Activated naive CD8-positive, alpha-beta T cell (primary cell): Measurements from ENCODE around the gene AZU1.
A peak's percentile ranks its signal among the peaks of the same experiment; 100 is the strongest.
"Not testable (repeated sequence)": the region's sequence is repeated elsewhere in the genome, so short reads cannot be mapped to it uniquely, and the experiment has no call there.

Experiments
- H3K27ac Mint-ChIP-seq: one replicate; pipeline ENCODE4 v1.8.0; 2021; ENCODE audit warnings: mixed read lengths
- H3K27me3 Mint-ChIP-seq: one replicate; pipeline ENCODE4 v1.8.0; 2021; ENCODE audit warnings: mixed read lengths
- H3K36me3 Mint-ChIP-seq: one replicate; pipeline ENCODE4 v1.8.0; 2021; ENCODE audit warnings: mixed read lengths
- H3K4me1 Mint-ChIP-seq: one replicate; pipeline ENCODE4 v1.8.0; 2021; ENCODE audit warnings: low read depth, mixed read lengths
- H3K4me3 Mint-ChIP-seq: one replicate; pipeline ENCODE4 v1.8.0; 2021; ENCODE audit warnings: mild to moderate bottlenecking, mixed read lengths
- H3K9me3 Mint-ChIP-seq: one replicate; pipeline ENCODE4 v1.8.0; 2021; ENCODE audit warnings: low read depth, mixed read lengths

Gene AZU1

GRCh38 chr19:812049-812746 lies 15.4 kb upstream of the AZU1 start:
- Mint-ChIP-seq H3K4me3 (no peak overlapping the region), H3K27ac (no peak overlapping the region), H3K4me1 (peaks cover 8% of the 10 kb centered on the region), H3K9me3 (no peaks in the 10 kb centered on the region), H3K27me3 (no peaks in the 10 kb centered on the region), H3K36me3 (peaks cover 9% of the 10 kb centered on the region)

GRCh38 chr19:812747-813218 lies 14.9 kb upstream of the AZU1 start:
- H3K4me3 Mint-ChIP-seq: no peak overlapping the region
- no peaks in the 10 kb centered on the region for H3K9me3 Mint-ChIP-seq
- H3K27ac Mint-ChIP-seq: no peak overlapping the region
- H3K36me3 Mint-ChIP-seq: peaks cover 6% of the 10 kb centered on the region
- no peaks in the 10 kb centered on the region for H3K27me3 Mint-ChIP-seq
- peaks cover 2% of the 10 kb centered on the region for H3K4me1 Mint-ChIP-seq

DNA sequence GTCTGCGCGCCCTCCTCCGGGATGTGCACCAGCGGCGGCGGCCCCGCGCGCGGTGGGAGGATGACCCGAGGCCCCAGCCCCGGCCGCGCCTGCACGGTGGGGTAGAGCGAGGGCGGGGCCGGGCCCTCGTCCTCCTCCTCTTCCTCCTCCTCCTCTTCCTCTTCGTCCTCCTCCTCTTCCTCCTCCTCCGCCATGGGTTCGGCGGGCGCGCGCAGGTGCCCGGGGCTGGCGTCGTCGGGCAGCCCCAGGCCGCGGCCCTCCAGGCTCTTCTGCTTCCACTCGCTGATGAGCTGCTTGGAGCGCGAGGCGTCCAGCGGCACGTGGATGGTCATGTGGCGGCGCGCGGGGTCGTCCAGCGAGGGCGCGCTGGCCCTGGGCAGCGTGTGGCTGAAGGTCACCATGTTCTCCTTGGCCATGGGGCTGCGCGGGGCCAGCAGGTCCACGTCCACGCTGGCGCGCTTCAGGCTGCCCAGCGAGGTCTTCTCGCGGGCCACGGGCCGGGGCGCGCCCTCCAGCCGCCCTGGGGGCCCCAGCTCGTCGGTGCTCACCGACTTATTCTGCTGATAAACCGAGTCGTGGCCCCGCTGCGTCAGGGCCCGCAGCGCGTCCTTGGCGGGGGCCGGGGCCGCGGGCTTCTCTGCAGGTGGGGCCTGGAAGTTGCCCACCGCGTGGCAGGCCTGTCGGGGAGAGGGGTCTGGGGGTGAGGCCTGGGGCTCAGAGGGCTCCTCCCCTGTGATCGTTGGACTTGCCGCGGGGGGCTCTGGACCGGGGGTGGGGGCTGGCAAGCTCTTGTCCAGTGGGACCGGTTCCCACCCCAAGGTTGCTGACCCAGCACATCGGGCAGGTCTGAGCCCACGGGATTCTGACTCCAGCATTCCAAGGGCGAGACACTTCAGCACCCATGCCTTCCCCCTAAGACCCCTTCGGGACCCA lies 14.2 kb upstream of the AZU1 start:
- peaks cover 6% of the 10 kb centered on the region for H3K36me3 Mint-ChIP-seq

GRCh38 chr19:814152-815078 lies 13.2 kb upstream of the AZU1 start:
- Mint-ChIP-seq H3K9me3 (no peaks in the 10 kb centered on the region), H3K27ac (peak overlapping the region; percentile 29), H3K4me1 (no peaks in the 10 kb centered on the region), H3K27me3 (no peaks in the 10 kb centered on the region), H3K36me3 (peaks cover 6% of the 10 kb centered on the region), H3K4me3 (peak overlapping the region; percentile 44)

More for the DNA sequence above, 14.2 kb upstream of the AZU1 start:
- Mint-ChIP-seq H3K27ac (no peak overlapping the region), H3K9me3 (no peaks in the 10 kb centered on the region), H3K27me3 (no peaks in the 10 kb centered on the region), H3K4me3 (no peak overlapping the region), H3K4me1 (no peaks in the 10 kb centered on the region)

GRCh38 chr19:815079-815774 lies 12.4 kb upstream of the AZU1 start:
- Mint-ChIP-seq H3K4me3 (no peak overlapping the region), H3K27ac (peak overlapping the region; percentile 29), H3K27me3 (no peaks in the 10 kb centered on the region), H3K9me3 (no peaks in the 10 kb centered on the region), H3K4me1 (no peaks in the 10 kb centered on the region), H3K36me3 (peaks cover 6% of the 10 kb centered on the region)

- Mint-ChIP-seq H3K9me3 (no peaks in the 10 kb centered on the region), H3K36me3 (peaks cover 6% of the 10 kb centered on the region), H3K4me1 (no peaks in the 10 kb centered on the region), H3K27ac (peak overlapping the region; percentile 86), H3K27me3 (no peaks in the 10 kb centered on the region), H3K4me3 (no peak overlapping the region)
Measured at GRCh38 chr19:815775-816499, 11.7 kb upstream of the AZU1 start.

GRCh38 chr19:816500-816857 lies 11.2 kb upstream of the AZU1 start:
- peak overlapping the region; percentile 43 for H3K27ac Mint-ChIP-seq
- peaks cover 6% of the 10 kb centered on the region for H3K36me3 Mint-ChIP-seq
- no peaks in the 10 kb centered on the region for H3K27me3 Mint-ChIP-seq
- H3K4me3 Mint-ChIP-seq: no peak overlapping the region
- H3K9me3 Mint-ChIP-seq: no peaks in the 10 kb centered on the region
- H3K4me1 Mint-ChIP-seq: no peaks in the 10 kb centered on the region

DNA sequence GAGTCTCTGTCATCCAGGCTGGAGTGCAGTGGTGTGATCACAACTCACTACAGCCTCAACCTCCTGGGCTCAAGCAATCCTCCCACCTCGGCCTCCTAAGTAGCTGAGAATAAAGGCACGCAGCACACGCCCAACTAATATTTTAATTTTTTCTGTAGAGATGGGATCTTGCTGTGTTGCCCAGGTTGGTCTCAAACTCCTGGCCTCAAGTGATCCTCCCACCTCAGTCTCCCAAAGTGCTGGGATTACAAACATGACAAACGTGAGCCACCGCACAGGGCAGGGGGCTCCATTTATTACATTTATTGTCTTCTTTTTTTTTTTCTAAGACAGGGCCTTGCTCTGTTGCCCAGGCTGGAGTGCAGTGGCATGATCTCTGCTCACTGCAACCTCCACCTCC lies 7.4 kb upstream of the AZU1 start:
- not testable (repeated sequence) for H3K4me3 Mint-ChIP-seq

DNA sequence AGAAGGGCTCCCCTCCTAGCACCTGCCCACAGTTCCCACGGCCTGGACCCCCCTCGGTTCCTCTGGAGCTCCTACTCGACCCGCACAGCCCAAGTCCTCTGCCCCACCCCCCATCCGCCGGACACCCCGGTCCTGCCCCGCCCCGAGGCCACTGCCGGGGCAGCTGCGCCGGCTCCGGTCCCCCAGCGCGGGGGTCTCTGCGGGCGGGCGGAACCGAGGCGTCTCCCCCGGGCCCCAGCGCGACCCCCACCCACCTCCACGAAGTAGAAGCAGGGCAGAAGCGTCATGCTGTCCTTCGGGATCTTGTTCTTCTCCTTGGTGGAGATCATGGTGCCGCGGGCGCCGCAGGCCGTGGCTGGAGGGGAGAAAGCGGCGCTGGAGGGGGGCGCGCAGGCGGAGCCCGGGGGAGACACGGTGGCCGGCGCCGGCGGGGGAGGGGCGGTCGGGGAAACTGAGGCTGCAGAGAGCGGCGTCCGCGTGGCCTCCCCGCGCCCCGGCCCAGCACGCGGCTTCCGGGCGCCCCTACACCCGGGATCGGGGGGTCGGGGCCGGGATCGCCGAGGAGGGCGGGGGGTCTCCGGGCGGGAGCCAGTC lies 6.3 kb upstream of the AZU1 start:
- peak overlapping the region; percentile 38 for H3K4me3 Mint-ChIP-seq
- H3K9me3 Mint-ChIP-seq: no peaks in the 10 kb centered on the region
- peaks cover 4% of the 10 kb centered on the region for H3K36me3 Mint-ChIP-seq
- H3K4me1 Mint-ChIP-seq: no peaks in the 10 kb centered on the region
- no peaks in the 10 kb centered on the region for H3K27me3 Mint-ChIP-seq
- no peak overlapping the region for H3K27ac Mint-ChIP-seq

More for the DNA sequence above, 7.4 kb upstream of the AZU1 start:
- H3K9me3 Mint-ChIP-seq, H3K27ac Mint-ChIP-seq, H3K4me1 Mint-ChIP-seq, H3K27me3 Mint-ChIP-seq, H3K36me3 Mint-ChIP-seq: not testable (repeated sequence)

- Mint-ChIP-seq H3K4me3 (peak within 1 kb of the TSS; percentile 58), H3K36me3 (no peaks in the 10 kb centered on the region), H3K27me3 (no peaks in the 10 kb centered on the region)
Measured at GRCh38 chr19:821825-822503, 5.7 kb upstream of the AZU1 start, which contains the start of gene PLPPR3. PLPPR3 (minus strand) TSS chr19:821955; CDS start chr19:821559, 396 bp downstream.

GRCh38 chr19:823565-824121 lies 4.0 kb upstream of the AZU1 start:
- Mint-ChIP-seq H3K27me3 (no peaks in the 10 kb centered on the region), H3K36me3 (no peaks in the 10 kb centered on the region), H3K4me3 (no peak overlapping the region), H3K9me3 (no peaks in the 10 kb centered on the region), H3K27ac (no peak overlapping the region), H3K4me1 (no peaks in the 10 kb centered on the region)

More at GRCh38 chr19:821825-822503, 5.7 kb upstream of the AZU1 start, which contains the start of gene PLPPR3:
- no peaks in the 10 kb centered on the region for H3K4me1 Mint-ChIP-seq
- H3K9me3 Mint-ChIP-seq: no peaks in the 10 kb centered on the region
- H3K27ac Mint-ChIP-seq: no peak within 1 kb of the TSS

- Mint-ChIP-seq H3K27ac (no peak overlapping the region), H3K36me3 (no peaks in the 10 kb centered on the region), H3K9me3 (no peaks in the 10 kb centered on the region), H3K4me1 (no peaks in the 10 kb centered on the region), H3K4me3 (no peak overlapping the region), H3K27me3 (no peaks in the 10 kb centered on the region)
Measured at GRCh38 chr19:824885-825284, 2.8 kb upstream of the AZU1 start.
